ENCODE measurements around the gene DPEP2. TPM values are rescaled to one million over a fixed set of nuclear protein-coding genes. Genes with fewer than 3 reads are reported as not detected.

The DPEP2 gene
- total and polyA plus RNA-seq, 2 experiments from 2014 or later, result not detected

GRCh38 chr16:67954421-67955196 lies 44.7 kb downstream of the DPEP2 start (continued):
- TF ChIP-seq REST (IDR thresholded peaks at IDR 0.05; ENCODE audit: unreplicated experiment), result no peak

- no peak overlapping the region for H3K4me3 Mint-ChIP-seq
- peaks cover 6% of the 10 kb centered on the region; the same call in 1 of the 2 replicates for H3K36me3 ChIP-seq (ENCODE audit: insufficient read depth)
- no peaks in the 10 kb centered on the region for H3K27me3 ChIP-seq (ENCODE audit: insufficient read depth)
- no peak for DNase-seq (ENCODE audit: low spot score)
- H4K20me1 ChIP-seq (replicated peaks; ENCODE audit: insufficient read depth), result peaks cover 3% of the 10 kb centered on the region; the same call in 1 of the 2 replicates
- H3K79me2 ChIP-seq (replicated peaks; ENCODE audit: insufficient read depth), result no peaks in the 10 kb centered on the region
- H2AFZ ChIP-seq, result no peak overlapping the region
- H3K27ac ChIP-seq (ENCODE audit: low read depth), result no peak overlapping the region
- H3F3A ChIP-seq (replicated peaks; ENCODE audit: low read depth), result no peaks in the 10 kb centered on the region
- no peaks in the 10 kb centered on the region for H3K9me3 Mint-ChIP-seq
- no peaks in the 10 kb centered on the region; the same call in 2 of the 3 replicates for H3K4me1 Mint-ChIP-seq
- no peaks in the 10 kb centered on the region for H3K4me1 ChIP-seq (ENCODE audit: insufficient read depth)
- no peak overlapping the region for H3K4me2 ChIP-seq
- no peak for TF ChIP-seq POLR2AphosphoS5 (IDR thresholded peaks at IDR 0.05; ENCODE audit: low read depth)
- no peak for TF ChIP-seq ETS1 (IDR thresholded peaks at IDR 0.05)
- TF ChIP-seq ZNF462 (CRISPR knock-in tag; IDR thresholded peaks at IDR 0.05), result no peak
- H3K27me3 Mint-ChIP-seq (ENCODE audit: insufficient read depth, low read depth, poor library complexity), result peaks cover 3% of the 10 kb centered on the region
- no peak overlapping the region for H3K27ac Mint-ChIP-seq
- H3K4me3 ChIP-seq, result no peak overlapping the region
- ATAC-seq, result no peak
- peaks cover 37% of the 10 kb centered on the region for H3K36me3 Mint-ChIP-seq (ENCODE audit: low read depth)
- no peaks in the 10 kb centered on the region for H3K9me2 ChIP-seq (ENCODE audit: insufficient read depth)
Measured at GRCh38 chr16:67953641-67954375, 45.5 kb downstream of the DPEP2 start.

Measured in GM23338 (cell line).